AG10803 (cell line): Measurements from ENCODE around the gene CAMKMT.

Experiments used
- DNase-seq: peaks from one replicate; pipeline ENCODE4 v3.0.0; 2010; ENCODE audit warnings: low read depth
- H3K4me3 ChIP-seq: 2 replicates; pipeline ENCODE4 v1.5.1; 2011; ENCODE audit warnings: mild to moderate bottlenecking, low read length, control low read depth
- CTCF ChIP-seq: conservative IDR thresholded peaks from 2 replicates; pipeline ENCODE4 v1.5.1; 2011; ENCODE audit warnings: mild to moderate bottlenecking, low read length, control low read depth, inconsistent platforms

The CAMKMT gene

GRCh38 chr2:44741507-44741906 lies 379.8 kb downstream of the CAMKMT start:
- no peak for TF ChIP-seq CTCF
- no peak for DNase-seq
- no peak overlapping the region for H3K4me3 ChIP-seq

GRCh38 chr2:44742057-44742456 lies 380.3 kb downstream of the CAMKMT start:
- no peak for DNase-seq
- no peak for TF ChIP-seq CTCF

GRCh38 chr2:44743473-44743872 lies 381.7 kb downstream of the CAMKMT start:
- H3K4me3 ChIP-seq, result no peak overlapping the region
- no peak for DNase-seq
- no peak for TF ChIP-seq CTCF

More at GRCh38 chr2:44742057-44742456, 380.3 kb downstream of the CAMKMT start:
- no peak overlapping the region for H3K4me3 ChIP-seq

- TF ChIP-seq CTCF, result no peak
- no peak for DNase-seq
- H3K4me3 ChIP-seq, result no peak overlapping the region
Measured at GRCh38 chr2:44744961-44745892, 383.5 kb downstream of the CAMKMT start.

GRCh38 chr2:44745922-44746766 lies 384.4 kb downstream of the CAMKMT start:
- no peak for TF ChIP-seq CTCF
- no peak for DNase-seq
- H3K4me3 ChIP-seq, result no peak overlapping the region

- no peak for TF ChIP-seq CTCF
Measured at GRCh38 chr2:44746856-44747615, 385.3 kb downstream of the CAMKMT start.

More at GRCh38 chr2:44746856-44747615, 385.3 kb downstream of the CAMKMT start:
- no peak for DNase-seq
- no peak overlapping the region for H3K4me3 ChIP-seq
